Measurements from ENCODE around the gene PLSCR2. TPM values are rescaled to one million over a fixed set of nuclear protein-coding genes. Genes with fewer than 3 reads are reported as not detected.

The PLSCR2 gene
- total RNA-seq, 1 donor from 2014 or later: 0.31 TPM

GRCh38 chr3:146404436-146404835 lies 64.9 kb downstream of the PLSCR2 start:
- Mint-ChIP-seq H3K4me1 (peaks cover 6% of the 10 kb centered on the region), H3K27ac (no peak overlapping the region), H3K27me3 (ENCODE audit: low read depth) (no peaks in the 10 kb centered on the region), H3K9me3 (peaks cover 5% of the 10 kb centered on the region), H3K4me3 (no peak overlapping the region), H3K36me3 (no peaks in the 10 kb centered on the region)
- no peak for DNase-seq (ENCODE audit: low spot score in 2 of 2, unreplicated experiment in 2 of 2)
- TF ChIP-seq, protein P1, sequence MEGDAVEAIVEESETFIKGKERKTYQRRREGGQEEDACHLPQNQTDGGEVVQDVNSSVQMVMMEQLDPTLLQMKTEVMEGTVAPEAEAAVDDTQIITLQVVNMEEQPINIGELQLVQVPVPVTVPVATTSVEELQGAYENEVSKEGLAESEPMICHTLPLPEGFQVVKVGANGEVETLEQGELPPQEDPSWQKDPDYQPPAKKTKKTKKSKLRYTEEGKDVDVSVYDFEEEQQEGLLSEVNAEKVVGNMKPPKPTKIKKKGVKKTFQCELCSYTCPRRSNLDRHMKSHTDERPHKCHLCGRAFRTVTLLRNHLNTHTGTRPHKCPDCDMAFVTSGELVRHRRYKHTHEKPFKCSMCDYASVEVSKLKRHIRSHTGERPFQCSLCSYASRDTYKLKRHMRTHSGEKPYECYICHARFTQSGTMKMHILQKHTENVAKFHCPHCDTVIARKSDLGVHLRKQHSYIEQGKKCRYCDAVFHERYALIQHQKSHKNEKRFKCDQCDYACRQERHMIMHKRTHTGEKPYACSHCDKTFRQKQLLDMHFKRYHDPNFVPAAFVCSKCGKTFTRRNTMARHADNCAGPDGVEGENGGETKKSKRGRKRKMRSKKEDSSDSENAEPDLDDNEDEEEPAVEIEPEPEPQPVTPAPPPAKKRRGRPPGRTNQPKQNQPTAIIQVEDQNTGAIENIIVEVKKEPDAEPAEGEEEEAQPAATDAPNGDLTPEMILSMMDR (IDR thresholded peaks at IDR 0.05; ENCODE audit: unreplicated experiment): no peak

- Mint-ChIP-seq H3K36me3 (no peaks in the 10 kb centered on the region), H3K4me1 (peaks cover 6% of the 10 kb centered on the region), H3K9me3 (no peaks in the 10 kb centered on the region), H3K27ac (no peak overlapping the region), H3K27me3 (ENCODE audit: low read depth) (no peaks in the 10 kb centered on the region), H3K4me3 (no peak overlapping the region)
- TF ChIP-seq, protein P1 (IDR thresholded peaks at IDR 0.05; ENCODE audit: unreplicated experiment): no peak
- DNase-seq (ENCODE audit: low spot score in 2 of 2, unreplicated experiment in 2 of 2): no peak
Observed at GRCh38 chr3:146403792-146404191, 65.6 kb downstream of the PLSCR2 start.

- H3K36me3 Mint-ChIP-seq: peaks cover 3% of the 10 kb centered on the region
- no peak for DNase-seq (ENCODE audit: low spot score in 2 of 2, unreplicated experiment in 2 of 2)
- H3K27me3 Mint-ChIP-seq (ENCODE audit: low read depth): no peaks in the 10 kb centered on the region
- H3K4me1 Mint-ChIP-seq: no peaks in the 10 kb centered on the region
- TF ChIP-seq, protein P1 (IDR thresholded peaks at IDR 0.05; ENCODE audit: unreplicated experiment): no peak
- H3K4me3 Mint-ChIP-seq: no peak overlapping the region
- H3K9me3 Mint-ChIP-seq: peaks cover 6% of the 10 kb centered on the region
- no peak overlapping the region for H3K27ac Mint-ChIP-seq
Observed at GRCh38 chr3:146396792-146397191, 72.6 kb downstream of the PLSCR2 start.

GRCh38 chr3:146395164-146395563 lies 74.2 kb downstream of the PLSCR2 start:
- Mint-ChIP-seq H3K27me3 (ENCODE audit: low read depth) (no peaks in the 10 kb centered on the region), H3K9me3 (peaks cover 6% of the 10 kb centered on the region), H3K4me3 (no peak overlapping the region), H3K36me3 (peaks cover 3% of the 10 kb centered on the region), H3K4me1 (peaks cover 6% of the 10 kb centered on the region), H3K27ac (no peak overlapping the region)
- DNase-seq (ENCODE audit: low spot score in 2 of 2, unreplicated experiment in 2 of 2): no peak
- TF ChIP-seq, protein P1 (IDR thresholded peaks at IDR 0.05; ENCODE audit: unreplicated experiment): no peak

DNA sequence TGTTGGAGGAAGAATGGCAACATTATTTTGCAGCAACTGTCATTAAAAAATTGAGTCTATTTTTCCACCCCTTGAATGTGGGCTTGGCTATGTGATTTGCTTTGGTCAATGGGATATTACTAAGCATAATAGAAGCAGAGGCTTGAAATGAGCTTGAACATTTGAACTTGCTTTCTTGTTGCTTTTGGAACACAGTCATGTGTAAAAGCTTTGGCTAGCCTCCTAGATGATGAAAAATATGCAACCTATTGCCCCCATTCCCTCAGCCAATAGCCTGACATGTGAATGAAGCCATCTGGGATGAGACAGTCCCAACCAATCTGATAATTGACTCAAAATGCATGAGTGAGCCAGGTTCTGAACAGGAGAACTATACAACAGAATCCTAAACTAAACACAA lies 78.4 kb downstream of the PLSCR2 start:
- H3K9me3 Mint-ChIP-seq: peaks cover 6% of the 10 kb centered on the region
- H3K36me3 Mint-ChIP-seq: peaks cover 3% of the 10 kb centered on the region
- TF ChIP-seq, protein P1 (IDR thresholded peaks at IDR 0.05; ENCODE audit: unreplicated experiment): no peak
- H3K27me3 Mint-ChIP-seq (ENCODE audit: low read depth): no peaks in the 10 kb centered on the region
- H3K4me3 Mint-ChIP-seq: no peak overlapping the region
- peaks cover 8% of the 10 kb centered on the region for H3K4me1 Mint-ChIP-seq
- DNase-seq (ENCODE audit: low spot score in 2 of 2, unreplicated experiment in 2 of 2): no peak
- peak overlapping the region; percentile 45 for H3K27ac Mint-ChIP-seq

Measured in mesothelial cell of epicardium (in vitro differentiated cells).